Activated CD8-positive, alpha-beta T cell treated with anti-CD3 and anti-CD28 coated beads for 36 hours (primary cell): ENCODE measurements around the gene STT3B. TPM values are rescaled to one million over a fixed set of nuclear protein-coding genes. Genes with fewer than 3 reads are reported as not detected.

Source experiments
- ATAC-seq: fragments of 200-7000 bp; cut with Tn5 transposase; one replicate; pipeline ENCODE4 v1.10.0; 2021; ENCODE audit warnings: mild to moderate bottlenecking, moderate library complexity
- CTCF ChIA-PET: fragments of 350-600 bp; sonication (Branson Sonifier 250); formaldehyde crosslinking; loops from one replicate; lab custom pipeline; 2021; ENCODE audit warnings: antibody characterized with exemption; lab: Charles Lee
- POLR2A ChIA-PET: fragments of 350-600 bp; sonication (Branson Sonifier 250); formaldehyde crosslinking; loops from one replicate; lab custom pipeline; 2021; ENCODE audit warnings: antibody characterized with exemption; lab: Charles Lee
- DNase-seq: peaks from one replicate; pipeline ENCODE4 v3.0.0-alpha.2; 2020
- H3K27ac Mint-ChIP-seq: one replicate; pipeline ENCODE4 v1.8.0; 2021; ENCODE audit warnings: mild to moderate bottlenecking, mixed read lengths
- H3K27me3 Mint-ChIP-seq: one replicate; pipeline ENCODE4 v1.8.0; 2021; ENCODE audit warnings: mixed read lengths
- H3K36me3 Mint-ChIP-seq: one replicate; pipeline ENCODE4 v1.8.0; 2021; ENCODE audit warnings: low read depth, mixed read lengths
- H3K4me1 Mint-ChIP-seq: one replicate; pipeline ENCODE4 v1.8.0; 2021; ENCODE audit warnings: low read depth, mixed read lengths
- H3K4me3 Mint-ChIP-seq: one replicate; pipeline ENCODE4 v1.8.0; 2021; ENCODE audit warnings: mild to moderate bottlenecking, moderate library complexity, mixed read lengths
- H3K9me3 Mint-ChIP-seq: one replicate; pipeline ENCODE4 v1.8.0; 2021; ENCODE audit warnings: mixed read lengths
- CTCF ChIP-seq: fragments of 200-600 bp; IDR thresholded peaks from one replicate; pipeline ENCODE4 v1.8.0; 2022; ENCODE audit warnings: antibody characterized with exemption, mild to moderate bottlenecking
- intact Hi-C: fragments of 100-400 bp; cut with micrococcal nuclease; formaldehyde crosslinking; loops from one replicate; pipeline ENCODE4 v1.10.0; 2022
- total RNA-seq, 2 experiments: library from RNA; stranded (reverse); gene quantifications; one replicate each; pipeline ENCODE4 v1.2.3, GENCODE V29; 2021

STT3B gene
- total RNA-seq, 2 experiments from 2014 or later, result 92.8 to 103 TPM

GRCh38 chr3:31648286-31648968 is 115.7 kb downstream of the STT3B start:
- POLR2A ChIA-PET, result interaction anchor here (0.7 kb wide), 1 partner anchor 882 kb away, joined by 3 read pairs; no protein-coding TSS in a partner anchor
- intact Hi-C loops, result no loop called here
- H3K9me3 Mint-ChIP-seq, result peaks cover 52% of the 10 kb centered on the region
- H3K27me3 Mint-ChIP-seq, result no peaks in the 10 kb centered on the region
- H3K4me1 Mint-ChIP-seq, result no peaks in the 10 kb centered on the region
- DNase-seq (no peak), ATAC-seq (peak; percentile 20)
- peaks cover 49% of the 10 kb centered on the region for H3K36me3 Mint-ChIP-seq
- H3K27ac Mint-ChIP-seq, result no peak overlapping the region
- no peak overlapping the region for H3K4me3 Mint-ChIP-seq
- CTCF ChIA-PET, result no interaction called here
- no peak for TF ChIP-seq CTCF

DNA sequence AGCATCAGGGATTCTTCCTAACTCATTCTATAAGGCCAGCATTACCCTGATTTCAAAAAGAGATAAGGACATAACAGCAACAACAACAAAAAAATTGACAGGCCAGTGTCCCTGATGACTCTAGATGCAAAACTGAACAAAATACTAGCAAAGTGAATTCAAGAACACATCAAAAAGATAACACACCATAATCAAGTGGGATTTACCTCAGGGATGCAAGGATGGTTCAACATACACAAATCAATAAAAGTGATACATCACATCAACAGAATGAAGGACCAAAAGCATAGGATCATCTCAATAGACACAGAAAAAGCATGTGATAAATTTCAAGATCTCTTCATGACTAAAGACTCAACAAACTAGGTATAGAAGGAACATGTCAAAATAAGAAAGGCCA is 119.6 kb downstream of the STT3B start:
- no peak overlapping the region for H3K4me3 Mint-ChIP-seq
- no peak for ATAC-seq
- no peaks in the 10 kb centered on the region for H3K27me3 Mint-ChIP-seq
- peaks cover 34% of the 10 kb centered on the region for H3K36me3 Mint-ChIP-seq
- peaks cover 82% of the 10 kb centered on the region for H3K9me3 Mint-ChIP-seq
- ChIA-PET POLR2A (no interaction called here), CTCF (no interaction called here)
- no peak for TF ChIP-seq CTCF
- no peak for DNase-seq
- intact Hi-C loops, result no loop called here
- H3K27ac Mint-ChIP-seq, result no peak overlapping the region
- H3K4me1 Mint-ChIP-seq, result no peaks in the 10 kb centered on the region

DNA sequence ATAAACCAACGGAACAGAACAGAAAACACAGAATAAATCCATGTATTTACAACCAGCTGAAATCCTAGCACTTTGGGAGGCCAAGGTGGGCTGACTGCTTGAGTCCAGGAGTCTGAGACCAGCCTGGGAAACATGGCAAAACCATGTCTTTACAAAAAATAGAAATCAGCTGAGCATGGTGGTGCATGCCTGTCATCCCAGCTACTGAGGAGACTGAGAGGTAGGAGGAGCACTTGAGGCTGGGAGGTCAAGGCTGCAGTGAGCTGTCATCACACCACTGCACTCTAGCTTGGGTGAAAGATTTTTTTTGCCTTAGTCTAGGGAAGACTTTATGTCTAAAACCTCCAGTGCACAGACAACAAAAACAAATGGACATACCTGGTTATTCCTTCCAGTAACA is 120.7 kb downstream of the STT3B start:
- ATAC-seq, result no peak
- H3K4me3 Mint-ChIP-seq, result no peak overlapping the region
- intact Hi-C loops, result no loop called here
- H3K27ac Mint-ChIP-seq, result no peak overlapping the region
- TF ChIP-seq CTCF, result no peak
- H3K4me1 Mint-ChIP-seq, result no peaks in the 10 kb centered on the region
- H3K36me3 Mint-ChIP-seq, result peaks cover 25% of the 10 kb centered on the region
- CTCF ChIA-PET, result no interaction called here
- no peaks in the 10 kb centered on the region for H3K27me3 Mint-ChIP-seq
- no peak for DNase-seq
- POLR2A ChIA-PET, result no interaction called here
- H3K9me3 Mint-ChIP-seq, result peaks cover 83% of the 10 kb centered on the region

DNA sequence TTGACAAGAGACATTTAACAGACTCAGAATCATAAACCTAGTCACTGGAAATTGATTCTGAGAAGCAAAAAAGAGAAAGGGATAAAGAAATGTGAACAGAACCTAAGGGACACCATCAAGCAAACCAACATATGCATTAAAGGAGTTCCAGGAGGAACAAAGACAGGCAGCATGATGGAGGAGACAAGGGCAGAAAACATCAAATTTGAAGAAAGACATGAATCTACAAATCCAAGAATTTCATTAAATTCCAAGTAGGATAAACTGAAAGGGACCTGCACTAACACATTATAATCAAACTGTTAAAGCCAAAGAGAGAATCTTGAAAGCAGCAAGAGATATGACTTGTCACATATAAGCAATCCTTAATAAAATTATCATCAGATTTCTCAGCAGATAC is 122.3 kb downstream of the STT3B start:
- ChIA-PET POLR2A (no interaction called here), CTCF (no interaction called here)
- Mint-ChIP-seq H3K36me3 (peaks cover 15% of the 10 kb centered on the region), H3K27me3 (no peaks in the 10 kb centered on the region), H3K9me3 (peaks cover 73% of the 10 kb centered on the region), H3K27ac (no peak overlapping the region), H3K4me3 (no peak overlapping the region), H3K4me1 (no peaks in the 10 kb centered on the region)
- intact Hi-C loops, result no loop called here
- ATAC-seq, result no peak
- no peak for TF ChIP-seq CTCF
- DNase-seq, result no peak

DNA sequence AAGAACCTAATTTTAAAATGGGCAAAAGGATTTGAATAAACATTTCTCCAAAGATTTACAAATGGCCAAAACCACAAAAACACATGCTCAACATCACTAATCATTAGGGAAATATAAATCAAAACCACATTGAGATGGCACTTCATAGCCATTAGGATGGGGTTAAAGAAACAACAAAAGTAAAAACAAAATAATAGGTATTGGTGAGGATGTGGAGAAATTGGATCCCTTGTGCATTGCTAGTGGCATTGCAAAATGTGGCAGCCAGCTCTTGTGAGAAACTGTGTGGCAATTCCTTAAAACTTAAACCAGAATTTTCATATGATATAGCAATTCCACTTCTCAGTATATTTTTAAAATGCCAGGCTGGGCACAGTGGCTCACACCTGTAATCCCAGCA is 126.5 kb downstream of the STT3B start:
- H3K36me3 Mint-ChIP-seq, result peaks cover 2% of the 10 kb centered on the region
- peaks cover 41% of the 10 kb centered on the region for H3K9me3 Mint-ChIP-seq

More for the DNA sequence above, 126.5 kb downstream of the STT3B start:
- H3K27me3 Mint-ChIP-seq, result no peaks in the 10 kb centered on the region
- CTCF ChIA-PET, result no interaction called here
- TF ChIP-seq CTCF, result no peak
- no peak overlapping the region for H3K27ac Mint-ChIP-seq
- no peak for ATAC-seq
- no peak overlapping the region for H3K4me3 Mint-ChIP-seq
- no peak for DNase-seq
- POLR2A ChIA-PET, result no interaction called here
- H3K4me1 Mint-ChIP-seq, result no peaks in the 10 kb centered on the region
- intact Hi-C loops, result no loop called here
